HCT116 (cell line): Measurements from ENCODE around the gene CHIC1. TPM values are rescaled to one million over a fixed set of nuclear protein-coding genes. Genes with fewer than 3 reads are reported as not detected.

Experiments used
- ATAC-seq: fragments of 200-7000 bp; cut with Tn5 transposase; 2 replicates; pipeline ENCODE4 v1.9.1; 2020; ENCODE audit warnings: mild to moderate bottlenecking, moderate library complexity
- BruUV-seq: library from RNA; stranded (reverse); fragments of 400-500 nt; replicated peaks from 2 replicates; lab custom pipeline; 2021; lab: Mats Ljungman, UMichigan
- CTCF ChIA-PET: fragments of 300-600 bp; sonication (Branson Sonifier 250); formaldehyde crosslinking; loops from one replicate; lab custom pipeline; 2021; ENCODE audit warnings: antibody characterized with exemption; lab: Charles Lee
- POLR2A ChIA-PET: fragments of 300-600, 350-600 bp; sonication (Branson Sonifier 250); formaldehyde crosslinking; loops from one replicate; lab custom pipeline; 2021; ENCODE audit warnings: antibody characterized with exemption; lab: Charles Lee
- RAD21 ChIA-PET, 2 experiments: fragments of 300-600 bp; sonication (Branson Sonifier 250); formaldehyde crosslinking; loops; one replicate each; lab custom pipeline; 2023; ENCODE audit warnings: low total read pairs in 2 of 2; ENCODE audit not compliant: uncharacterized antibody in 2 of 2, unreplicated experiment in 2 of 2, low non-redundant PET in 1 of 2; lab: Charles Lee
- DNase-seq: peaks from one replicate; pipeline ENCODE4 v3.0.0-alpha.2; 2010; ENCODE audit warnings: low read depth, low spot score
- H2AFZ ChIP-seq: fragments of 200-600 bp; shearing (Covaris generic), sonication (generic); 2 replicates; pipeline ENCODE4 v1.6.1; 2017; ENCODE audit warnings: low read depth, mixed run types, mixed read lengths, antibody characterized with exemption, low read length; ENCODE audit not compliant: poor library complexity, severe bottlenecking
- H3K27ac ChIP-seq: 2 replicates; pipeline ENCODE4 v1.5.1; 2012; ENCODE audit warnings: low read depth, low read length
- H3K27me3 ChIP-seq: fragments of 200-600 bp; sonication (generic); 2 replicates; pipeline ENCODE4 v1.6.1; 2016; ENCODE audit warnings: mixed run types, low read length, mixed read lengths; ENCODE audit not compliant: insufficient read depth
- H3K36me3 ChIP-seq, 2 experiments: fragments of 200-500 bp in 1 of 2; fragments of 200-600 bp in 1 of 2; sonication (Bioruptor generic) in 1 of 2; sonication (generic) in 1 of 2; 2 replicates each; pipeline versions ENCODE4 v1.5.1 to v1.6.1; 2014 to 2016; ENCODE audit warnings: low read length in 2 of 2, inconsistent platforms in 1 of 2, mixed read lengths in 1 of 2, mixed run types in 1 of 2; ENCODE audit not compliant: insufficient read depth in 2 of 2, control insufficient read depth in 1 of 2
- H3K4me1 ChIP-seq, 2 experiments: fragments of 200-600 bp in 1 of 2; sonication (generic) in 1 of 2; 2 replicates each; pipeline versions ENCODE4 v1.5.1 to v1.6.1; 2012 to 2017; ENCODE audit warnings: low read length in 2 of 2, inconsistent platforms in 1 of 2, mild to moderate bottlenecking in 1 of 2, mixed read lengths in 1 of 2, mixed run types in 1 of 2, moderate library complexity in 1 of 2; ENCODE audit not compliant: insufficient read depth in 2 of 2, control insufficient read depth in 1 of 2
- H3K4me2 ChIP-seq: fragments of 200-600 bp; sonication (generic); 2 replicates; pipeline ENCODE4 v1.6.1; 2017; ENCODE audit warnings: mixed run types, low read length, mixed read lengths
- H3K4me3 ChIP-seq, 2 experiments: fragments of 200-600 bp in 1 of 2; sonication (generic) in 1 of 2; replicated peaks in 1 of 2; 2 replicates each; pipeline ENCODE4 v1.5.1; 2011 to 2016; ENCODE audit warnings: low read length in 2 of 2, control low read depth in 1 of 2, low read depth in 1 of 2, mild to moderate bottlenecking in 1 of 2, mixed read lengths in 1 of 2, mixed run types in 1 of 2
- H3K79me2 ChIP-seq: fragments of 200-600 bp; sonication (generic); 2 replicates; pipeline ENCODE4 v1.6.1; 2017; ENCODE audit warnings: mild to moderate bottlenecking, mixed run types, low read length, moderate library complexity, mixed read lengths; ENCODE audit not compliant: insufficient read depth
- H3K9ac ChIP-seq: fragments of 200-600 bp; sonication (generic); 2 replicates; pipeline ENCODE4 v1.6.1; 2016; ENCODE audit warnings: low read length, mixed read lengths
- H3K9me2 ChIP-seq: fragments of 200-600 bp; sonication (generic), shearing (Covaris generic); 2 replicates; pipeline ENCODE4 v1.6.1; 2017; ENCODE audit warnings: mixed run types, mild to moderate bottlenecking, moderate library complexity; ENCODE audit not compliant: insufficient read depth
- H3K9me3 ChIP-seq, 2 experiments: fragments of 200-500 bp in 1 of 2; fragments of 200-600 bp in 1 of 2; sonication (Bioruptor generic) in 1 of 2; sonication (generic) in 1 of 2; 2 replicates each; pipeline ENCODE4 v1.6.1; 2014 to 2017; ENCODE audit warnings: low read length in 2 of 2, mixed read lengths in 2 of 2, inconsistent platforms in 1 of 2, low read depth in 1 of 2, mild to moderate bottlenecking in 1 of 2, mixed run types in 1 of 2, moderate library complexity in 1 of 2; ENCODE audit not compliant: control insufficient read depth in 1 of 2, insufficient read depth in 1 of 2
- H4K20me1 ChIP-seq: fragments of 200-600 bp; sonication (generic), shearing (Covaris generic); 2 replicates; pipeline ENCODE4 v1.6.1; 2017; ENCODE audit warnings: mixed run types, mild to moderate bottlenecking, moderate library complexity; ENCODE audit not compliant: insufficient read depth
- ATF3 ChIP-seq: IDR thresholded peaks from 2 replicates; pipeline ENCODE4 v1.6.1; 2012
- CBX3 ChIP-seq: IDR thresholded peaks from 2 replicates; pipeline ENCODE4 v1.6.1; 2012; ENCODE audit warnings: low read depth
- CEBPB ChIP-seq: IDR thresholded peaks from 2 replicates; pipeline ENCODE4 v1.6.1; 2012; ENCODE audit warnings: low read depth
- CTCF ChIP-seq, 3 experiments: fragments of 200-600 bp in 1 of 3; sonication (generic) in 1 of 3; IDR thresholded peaks in 2 of 3; conservative IDR thresholded peaks in 1 of 3; 2 replicates each; pipeline ENCODE4 v1.5.1; 2012 to 2017; ENCODE audit warnings: low read depth in 2 of 3, low read length in 2 of 3, antibody characterized with exemption in 1 of 3, borderline replicate concordance in 1 of 3, control low read depth in 1 of 3, mild to moderate bottlenecking in 1 of 3, mixed read lengths in 1 of 3, mixed run types in 1 of 3, moderate library complexity in 1 of 3; ENCODE audit not compliant: insufficient read depth in 1 of 3
- EGR1 ChIP-seq: IDR thresholded peaks from 2 replicates; pipeline ENCODE4 v1.6.1; 2012; ENCODE audit warnings: low read depth
- ELF1 ChIP-seq: IDR thresholded peaks from 2 replicates; pipeline ENCODE4 v1.6.1; 2012; ENCODE audit warnings: low read depth, borderline replicate concordance
- FOSL1 ChIP-seq: IDR thresholded peaks from 2 replicates; pipeline ENCODE4 v1.6.1; 2012; ENCODE audit warnings: low read depth
- JUND ChIP-seq: IDR thresholded peaks from 2 replicates; pipeline ENCODE4 v1.6.1; 2012
- MAX ChIP-seq: IDR thresholded peaks from 2 replicates; pipeline ENCODE4 v1.6.1; 2012
- POLR2A ChIP-seq: IDR thresholded peaks from 2 replicates; pipeline ENCODE4 v1.7.0; 2011; ENCODE audit warnings: borderline replicate concordance; ENCODE audit not compliant: insufficient read depth, insufficient read length; ENCODE audit errors: extremely low read depth
- POLR2AphosphoS5 ChIP-seq: IDR thresholded peaks from 2 replicates; pipeline ENCODE4 v1.6.1; 2011; ENCODE audit warnings: mild to moderate bottlenecking, low read depth, low read length, moderate library complexity
- RAD21 ChIP-seq: IDR thresholded peaks from 2 replicates; pipeline ENCODE4 v1.6.1; 2012; ENCODE audit warnings: low read depth, mild to moderate bottlenecking
- SIN3A ChIP-seq: IDR thresholded peaks from 2 replicates; pipeline ENCODE4 v1.6.1; 2012; ENCODE audit warnings: low read depth
- SP1 ChIP-seq: IDR thresholded peaks from 2 replicates; pipeline ENCODE4 v1.6.1; 2012; ENCODE audit warnings: low read depth
- SRF ChIP-seq: IDR thresholded peaks from 2 replicates; pipeline ENCODE4 v1.6.1; 2012; ENCODE audit warnings: low read depth
- YY1 ChIP-seq: IDR thresholded peaks from 2 replicates; pipeline ENCODE4 v1.6.1; 2011; ENCODE audit warnings: low read length, low read depth, moderate library complexity, mild to moderate bottlenecking; ENCODE audit not compliant: insufficient replicate concordance; ENCODE audit errors: extremely low read depth
- ZBTB33 ChIP-seq: IDR thresholded peaks from 2 replicates; pipeline ENCODE4 v1.6.1; 2011; ENCODE audit warnings: mild to moderate bottlenecking, low read length, moderate library complexity; ENCODE audit not compliant: insufficient replicate concordance; ENCODE audit errors: extremely low read depth
- ZFX ChIP-seq: fragments of 450-650 bp; IDR thresholded peaks from 2 replicates; pipeline ENCODE4 v1.6.1; 2017
- ZNF274 ChIP-seq: fragments of 200-500 bp; sonication (Bioruptor generic); IDR thresholded peaks from 2 replicates; pipeline ENCODE4 v1.6.1; 2014; ENCODE audit warnings: mild to moderate bottlenecking, low read depth, low read length, inconsistent platforms
- intact Hi-C: fragments of 100-400 bp; cut with micrococcal nuclease; formaldehyde crosslinking; loops from 2 replicates; pipeline ENCODE4 v1.10.0; 2022
- total RNA-seq: library from RNA; stranded (reverse); gene quantifications from one replicate; pipeline ENCODE4 v1.2.1, GENCODE V29; 2021; ENCODE audit not compliant: unreplicated experiment

CHIC1 gene
- total RNA-seq, 1 experiment from 2014 or later, result 0.10 TPM

GRCh38 chrX:73668779-73669178, 105.8 kb downstream of the CHIC1 start:
- TF ChIP-seq YY1 (no peak), CBX3 (no peak), SP1 (no peak), JUND (no peak), MAX (no peak), CEBPB (no peak), SRF (no peak), ZNF274 (no peak)
- Histone ChIP-seq H2AFZ (no peak overlapping the region), H3K27me3 (no peaks in the 10 kb centered on the region), H4K20me1 (no peaks in the 10 kb centered on the region), H3K4me1 (no peaks in the 10 kb centered on the region), H3K4me2 (no peak overlapping the region), H3K27ac (no peak overlapping the region), H3K9me2 (no peaks in the 10 kb centered on the region), H3K9ac (no peak overlapping the region), H3K79me2 (no peaks in the 10 kb centered on the region), H3K36me3 (no peaks in the 10 kb centered on the region), H3K4me3 (no peak overlapping the region), H3K9me3 (no peaks in the 10 kb centered on the region)
- CTCF ChIA-PET, result no interaction called here
- POLR2A ChIA-PET, result no interaction called here
- RAD21 ChIA-PET, result no interaction called here
- DNase-seq (no peak), ATAC-seq (no peak)
- BruUV-seq, result no TSS peak
- intact Hi-C loops, result no loop called here

- Histone ChIP-seq H3K9ac (no peak overlapping the region), H3K4me3 (no peak overlapping the region), H3K9me3 (no peaks in the 10 kb centered on the region), H3K9me2 (no peaks in the 10 kb centered on the region), H4K20me1 (no peaks in the 10 kb centered on the region), H3K4me2 (no peak overlapping the region), H3K27me3 (no peaks in the 10 kb centered on the region), H3K79me2 (no peaks in the 10 kb centered on the region), H3K36me3 (no peaks in the 10 kb centered on the region), H3K27ac (no peak overlapping the region), H2AFZ (no peak overlapping the region), H3K4me1 (no peaks in the 10 kb centered on the region)
- no TSS peak for BruUV-seq
- ChIA-PET POLR2A (no interaction called here), RAD21 (no interaction called here), CTCF (no interaction called here)
- DNase-seq, result no peak
- intact Hi-C loops, result no loop called here
- no peak for ATAC-seq
- TF ChIP-seq POLR2A, result no peak
- no peak for TF ChIP-seq ATF3
- TF ChIP-seq ZBTB33, result no peak
- TF ChIP-seq FOSL1, result no peak
- no peak for TF ChIP-seq MAX
- TF ChIP-seq SP1, result no peak
- TF ChIP-seq SRF, result no peak
- TF ChIP-seq RAD21, result no peak
- no peak for TF ChIP-seq ZFX
- TF ChIP-seq EGR1, result no peak
- TF ChIP-seq ELF1, result no peak
- TF ChIP-seq CTCF (IDR thresholded peaks at IDR 0.05 in 2 of 3, conservative IDR thresholded peaks at IDR 0.05 in 1 of 3; ENCODE audit: borderline replicate concordance in 1 of 3, insufficient read depth in 1 of 3, low read depth in 2 of 3, low read length in 2 of 3), result no peak
- TF ChIP-seq POLR2AphosphoS5, result no peak
- no peak for TF ChIP-seq ZNF274
- no peak for TF ChIP-seq SIN3A
- no peak for TF ChIP-seq JUND
These were observed 118.4 kb downstream of the CHIC1 start for GRCh38 chrX:73681408-73681807.
